Liver (tissue), 3 donors: ENCODE data around the gene TRH.

Experiments used
- ATF3 ChIP-seq: IDR thresholded peaks from 2 replicates; pipeline ENCODE4 v1.6.1; 2016; ENCODE audit warnings: antibody characterized with exemption
- CTCF ChIP-seq: fragments of 150-350 bp; IDR thresholded peaks from 2 replicates; pipeline ENCODE4 v1.5.1; 2017; ENCODE audit warnings: improper control_type of control experiment, low read depth, low read length; ENCODE audit not compliant: missing input control
- FOXA1 ChIP-seq: IDR thresholded peaks from 2 replicates; pipeline ENCODE4 v1.6.1; 2016; ENCODE audit warnings: antibody characterized with exemption
- FOXA2 ChIP-seq: IDR thresholded peaks from 2 replicates; pipeline ENCODE4 v1.6.1; 2016; ENCODE audit warnings: antibody characterized with exemption
- GABPA ChIP-seq, 2 donors: IDR thresholded peaks in 1 of 2; conservative IDR thresholded peaks in 1 of 2; 2 replicates each; pipeline ENCODE4 v1.6.1; 2016; ENCODE audit warnings: antibody characterized with exemption in 2 of 2, mild to moderate bottlenecking in 1 of 2, moderate library complexity in 1 of 2
- JUND ChIP-seq, 2 donors: IDR thresholded peaks; 2 replicates each; pipeline ENCODE4 v1.6.1; 2016; ENCODE audit warnings: antibody characterized with exemption in 2 of 2
- MAX ChIP-seq: IDR thresholded peaks from 2 replicates; pipeline ENCODE4 v1.6.1; 2016; ENCODE audit warnings: antibody characterized with exemption
- RAD21 ChIP-seq, 2 donors: IDR thresholded peaks; 2 replicates each; pipeline ENCODE4 v1.6.1; 2016; ENCODE audit warnings: antibody characterized with exemption in 2 of 2, mild to moderate bottlenecking in 2 of 2
- REST ChIP-seq: IDR thresholded peaks from 2 replicates; pipeline ENCODE4 v1.6.1; 2016; ENCODE audit warnings: antibody characterized with exemption, mild to moderate bottlenecking
- RXRA ChIP-seq, 2 donors: IDR thresholded peaks; 2 replicates each; pipeline ENCODE4 v1.6.1; 2017 to 2018; ENCODE audit warnings: antibody characterized with exemption in 2 of 2, mild to moderate bottlenecking in 1 of 2
- SP1 ChIP-seq: IDR thresholded peaks from 2 replicates; pipeline ENCODE4 v1.6.1; 2018; ENCODE audit warnings: antibody characterized with exemption, mild to moderate bottlenecking
- TAF1 ChIP-seq: conservative IDR thresholded peaks from 2 replicates; pipeline ENCODE4 v1.6.1; 2016; ENCODE audit warnings: antibody characterized with exemption, mild to moderate bottlenecking
- YY1 ChIP-seq: IDR thresholded peaks from 2 replicates; pipeline ENCODE4 v1.6.1; 2016; ENCODE audit warnings: antibody characterized with exemption, mild to moderate bottlenecking
- donor health status: healthy.
- donor health status: healthy.

- TF ChIP-seq CTCF (no peak), FOXA1 (no peak), MAX (no peak), TAF1 (no peak), ATF3 (no peak), REST (no peak), JUND (IDR thresholded peaks at IDR 0.05) (no peak), YY1 (no peak), GABPA (IDR thresholded peaks at IDR 0.05 in 1 of 2, conservative IDR thresholded peaks at IDR 0.05 in 1 of 2) (no peak), SP1 (no peak), FOXA2 (no peak), RAD21 (IDR thresholded peaks at IDR 0.05) (no peak), RXRA (IDR thresholded peaks at IDR 0.05) (no peak)
Measured at GRCh38 chr3:129965937-129966336, 8.6 kb upstream of the TRH start.
